GM23338 (cell line): Measurements from ENCODE around the gene SNAP25. TPM values are rescaled to one million over a fixed set of nuclear protein-coding genes. Genes with fewer than 3 reads are reported as not detected.

Experiments
- ATAC-seq: fragments of 200-7000 bp; cut with Tn5 transposase; 3 replicates; pipeline ENCODE4 v1.9.1; 2020
- DNase-seq: peaks from one replicate; pipeline ENCODE4 v3.0.0-alpha.2; 2015; ENCODE audit warnings: low spot score
- H2AFZ ChIP-seq: fragments of 200-600 bp; sonication (generic); 2 replicates; pipeline ENCODE4 v1.8.0; 2016; ENCODE audit warnings: antibody characterized with exemption, mild to moderate bottlenecking, moderate library complexity
- H3F3A ChIP-seq: fragments of 200-600 bp; sonication (generic); replicated peaks from 2 replicates; pipeline ENCODE4 v1.8.0; 2017; ENCODE audit warnings: antibody characterized with exemption, mixed run types, low read depth
- H3K27ac ChIP-seq: fragments of 200-600 bp; sonication (generic); 2 replicates; pipeline ENCODE4 v1.6.1; 2016; ENCODE audit warnings: low read depth
- H3K27me3 ChIP-seq: fragments of 200-600 bp; sonication (generic); 2 replicates; pipeline ENCODE4 v1.8.0; 2016; ENCODE audit warnings: mild to moderate bottlenecking, mixed run types, moderate library complexity; ENCODE audit not compliant: insufficient read depth
- H3K36me3 ChIP-seq: fragments of 200-600 bp; sonication (generic); 2 replicates; pipeline ENCODE4 v1.8.0; 2016; ENCODE audit warnings: mild to moderate bottlenecking; ENCODE audit not compliant: insufficient read depth
- H3K4me1 ChIP-seq: fragments of 200-600 bp; sonication (generic); 2 replicates; pipeline ENCODE4 v1.8.0; 2016; ENCODE audit warnings: mild to moderate bottlenecking, moderate library complexity; ENCODE audit not compliant: insufficient read depth
- H3K4me2 ChIP-seq: fragments of 200-600 bp; sonication (generic); 2 replicates; pipeline ENCODE4 v1.7.1; 2017; ENCODE audit warnings: mixed run types
- H3K4me3 ChIP-seq: fragments of 200-600 bp; sonication (generic); 2 replicates; pipeline ENCODE4 v1.6.1; 2016; ENCODE audit warnings: mixed run types
- H3K79me2 ChIP-seq: fragments of 200-600 bp; sonication (generic); replicated peaks from 2 replicates; pipeline ENCODE4 v1.8.0; 2017; ENCODE audit warnings: mild to moderate bottlenecking; ENCODE audit not compliant: insufficient read depth
- H3K9me2 ChIP-seq: fragments of 200-600 bp; sonication (generic); 2 replicates; pipeline ENCODE4 v1.8.0; 2017; ENCODE audit not compliant: insufficient read depth
- H4K20me1 ChIP-seq: fragments of 200-600 bp; sonication (generic); replicated peaks from 2 replicates; pipeline ENCODE4 v1.8.0; 2017; ENCODE audit warnings: mild to moderate bottlenecking; ENCODE audit not compliant: insufficient read depth
- H3K27ac Mint-ChIP-seq: 2 replicates; pipeline ENCODE4 v1.8.0; 2020; ENCODE audit warnings: inconsistent platforms, mild to moderate bottlenecking, moderate library complexity, mixed read lengths
- H3K27me3 Mint-ChIP-seq: 3 replicates; pipeline ENCODE4 v1.8.0; 2022; ENCODE audit warnings: low read depth, mild to moderate bottlenecking, moderate library complexity, mixed read lengths, inconsistent platforms; ENCODE audit not compliant: insufficient read depth, poor library complexity
- H3K36me3 Mint-ChIP-seq: 3 replicates; pipeline ENCODE4 v1.8.0; 2021; ENCODE audit warnings: low read depth, mild to moderate bottlenecking, inconsistent platforms, moderate library complexity, mixed read lengths
- H3K4me1 Mint-ChIP-seq: 3 replicates; pipeline ENCODE4 v1.8.0; 2020; ENCODE audit warnings: mild to moderate bottlenecking, inconsistent platforms, mixed read lengths
- H3K4me3 Mint-ChIP-seq: 3 replicates; pipeline ENCODE4 v1.8.0; 2021; ENCODE audit warnings: moderate library complexity, mild to moderate bottlenecking, inconsistent platforms, mixed read lengths
- H3K9me3 Mint-ChIP-seq: 3 replicates; pipeline ENCODE4 v1.8.0; 2020; ENCODE audit warnings: moderate library complexity, mild to moderate bottlenecking, inconsistent platforms, mixed read lengths
- EZH2 ChIP-seq: fragments of 200-600 bp; sonication (generic); IDR thresholded peaks from one replicate; pipeline ENCODE4 v1.8.0; 2017; ENCODE audit warnings: antibody characterized with exemption, mild to moderate bottlenecking, low read depth; ENCODE audit not compliant: unreplicated experiment
- EZH2phosphoT487 ChIP-seq: fragments of 200-600 bp; sonication (generic); IDR thresholded peaks from one replicate; pipeline ENCODE4 v1.8.1; 2018; ENCODE audit warnings: antibody characterized with exemption; ENCODE audit not compliant: unreplicated experiment
- JUNB ChIP-seq: IDR thresholded peaks from one replicate; pipeline ENCODE4 v1.6.1; 2016; ENCODE audit warnings: antibody characterized with exemption; ENCODE audit not compliant: unreplicated experiment
- NANOG ChIP-seq: IDR thresholded peaks from 2 replicates; pipeline ENCODE4 v1.6.1; 2016; ENCODE audit warnings: antibody characterized with exemption, borderline replicate concordance
- POLR2AphosphoS5 ChIP-seq: IDR thresholded peaks from 2 replicates; pipeline ENCODE4 v1.6.1; 2016; ENCODE audit warnings: antibody characterized with exemption, low read depth
- STAT1 ChIP-seq: IDR thresholded peaks from one replicate; pipeline ENCODE4 v1.6.1; 2016; ENCODE audit warnings: antibody characterized with exemption; ENCODE audit not compliant: unreplicated experiment
- polyA plus RNA-seq: library from polyadenylated mRNA; unstranded; fragments of >200 nt; fragmentation: Nextera tagmentation; extraction: Ambion mirVana; gene quantifications from 2 replicates; pipeline ENCODE4 v1.2.1, GENCODE V29; 2016
- total RNA-seq: library from RNA; depleted of rRNA; stranded (reverse); fragments of >200 nt; shearing (Covaris generic); gene quantifications from 2 replicates; pipeline ENCODE4 v1.2.3, GENCODE V29; 2014
- TF ChIP-seq, protein P1 (sequence below), 2 experiments: fragments of 200-600 bp in 1 of 2; sonication (generic) in 1 of 2; conservative IDR thresholded peaks; 2 replicates each; pipeline versions ENCODE4 v1.5.1 to v1.6.1; 2016 to 2017; ENCODE audit warnings: antibody characterized with exemption in 2 of 2, low read depth in 2 of 2, mild to moderate bottlenecking in 2 of 2, moderate library complexity in 1 of 2
- TF ChIP-seq, protein P2 (sequence below): fragments of 250-450 bp; sonication (Bioruptor Pico); IDR thresholded peaks from 2 replicates; pipeline ENCODE4 v1.5.0; 2020; ENCODE audit warnings: mild to moderate bottlenecking, moderate library complexity

SNAP25 gene
- total and polyA plus RNA-seq, 2 experiments from 2014 or later, result 0.82 to 1.3 TPM

DNA sequence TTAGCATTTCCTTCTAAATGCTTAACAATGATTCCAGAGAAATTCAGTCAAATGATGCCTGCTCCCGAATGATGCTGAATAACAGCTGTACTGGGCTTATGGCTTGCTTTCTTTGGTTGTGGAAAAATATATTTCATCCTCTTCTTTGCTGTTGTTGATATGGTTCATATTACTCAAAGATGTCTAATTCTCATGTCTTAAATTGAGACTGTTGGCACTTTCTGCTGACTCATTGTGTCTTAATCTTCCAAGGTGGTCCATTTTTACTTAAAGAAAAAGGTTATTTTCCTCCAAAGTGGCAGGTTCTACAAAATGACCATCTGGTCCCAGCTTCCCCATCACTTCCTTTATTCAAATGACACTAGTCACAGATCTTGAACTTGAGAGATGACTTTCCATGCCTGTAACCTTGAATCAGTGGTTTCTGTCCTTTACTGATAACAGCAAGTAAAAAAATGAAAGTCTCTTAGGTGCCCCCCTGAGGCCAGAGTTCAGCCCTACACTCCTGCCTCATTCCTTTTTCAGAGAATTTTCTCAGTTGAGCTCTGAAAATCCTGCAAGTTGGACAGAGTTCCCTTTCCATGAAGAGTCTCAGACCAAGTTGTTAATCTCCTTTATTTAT, 6.9 kb downstream of the SNAP25 start:
- H3K9me3 Mint-ChIP-seq, result no peaks in the 10 kb centered on the region
- H3K79me2 ChIP-seq, result no peaks in the 10 kb centered on the region
- no peaks in the 10 kb centered on the region for H3K36me3 Mint-ChIP-seq
- H4K20me1 ChIP-seq, result no peaks in the 10 kb centered on the region
- H3K4me3 Mint-ChIP-seq, result no peak overlapping the region
- peaks cover 25% of the 10 kb centered on the region for H3K4me1 Mint-ChIP-seq
- ATAC-seq (peak; percentile 88), DNase-seq (peak; percentile 73)
- no peak overlapping the region for H3K4me2 ChIP-seq
- no peaks in the 10 kb centered on the region for H3F3A ChIP-seq
- H3K9me2 ChIP-seq, result no peaks in the 10 kb centered on the region
- peaks cover 21% of the 10 kb centered on the region for H3K4me1 ChIP-seq
- TF ChIP-seq EZH2phosphoT487, result no peak
- no peak for TF ChIP-seq EZH2
- TF ChIP-seq, protein P1, sequence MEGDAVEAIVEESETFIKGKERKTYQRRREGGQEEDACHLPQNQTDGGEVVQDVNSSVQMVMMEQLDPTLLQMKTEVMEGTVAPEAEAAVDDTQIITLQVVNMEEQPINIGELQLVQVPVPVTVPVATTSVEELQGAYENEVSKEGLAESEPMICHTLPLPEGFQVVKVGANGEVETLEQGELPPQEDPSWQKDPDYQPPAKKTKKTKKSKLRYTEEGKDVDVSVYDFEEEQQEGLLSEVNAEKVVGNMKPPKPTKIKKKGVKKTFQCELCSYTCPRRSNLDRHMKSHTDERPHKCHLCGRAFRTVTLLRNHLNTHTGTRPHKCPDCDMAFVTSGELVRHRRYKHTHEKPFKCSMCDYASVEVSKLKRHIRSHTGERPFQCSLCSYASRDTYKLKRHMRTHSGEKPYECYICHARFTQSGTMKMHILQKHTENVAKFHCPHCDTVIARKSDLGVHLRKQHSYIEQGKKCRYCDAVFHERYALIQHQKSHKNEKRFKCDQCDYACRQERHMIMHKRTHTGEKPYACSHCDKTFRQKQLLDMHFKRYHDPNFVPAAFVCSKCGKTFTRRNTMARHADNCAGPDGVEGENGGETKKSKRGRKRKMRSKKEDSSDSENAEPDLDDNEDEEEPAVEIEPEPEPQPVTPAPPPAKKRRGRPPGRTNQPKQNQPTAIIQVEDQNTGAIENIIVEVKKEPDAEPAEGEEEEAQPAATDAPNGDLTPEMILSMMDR (conservative IDR thresholded peaks at IDR 0.05; ENCODE audit: low read depth in 2 of 2), result peak; percentile 56 to 68
- H2AFZ ChIP-seq, result no peak overlapping the region
- H3K27me3 ChIP-seq, result no peaks in the 10 kb centered on the region
- H3K36me3 ChIP-seq, result no peaks in the 10 kb centered on the region
- no peaks in the 10 kb centered on the region for H3K27me3 Mint-ChIP-seq
- H3K4me3 ChIP-seq, result no peak overlapping the region
- peak overlapping the region; percentile 75 for H3K27ac Mint-ChIP-seq
- no peak overlapping the region for H3K27ac ChIP-seq

- no peak overlapping the region for H3K4me3 Mint-ChIP-seq
- ATAC-seq, result no peak
Observed at GRCh38 chr20:10228330-10228729, 9.7 kb downstream of the SNAP25 start.

More at GRCh38 chr20:10228330-10228729, 9.7 kb downstream of the SNAP25 start:
- no peaks in the 10 kb centered on the region for H3K27me3 ChIP-seq
- Mint-ChIP-seq H3K36me3 (no peaks in the 10 kb centered on the region), H3K9me3 (no peaks in the 10 kb centered on the region), H3K4me1 (peaks cover 25% of the 10 kb centered on the region), H3K27ac (no peak overlapping the region), H3K27me3 (no peaks in the 10 kb centered on the region)
- DNase-seq, result no peak
- no peak overlapping the region for H3K4me3 ChIP-seq
- H3K4me2 ChIP-seq, result no peak overlapping the region
- H3F3A ChIP-seq, result no peaks in the 10 kb centered on the region
- H3K36me3 ChIP-seq, result no peaks in the 10 kb centered on the region
- no peak overlapping the region for H3K27ac ChIP-seq
- H4K20me1 ChIP-seq, result no peaks in the 10 kb centered on the region
- no peaks in the 10 kb centered on the region for H3K9me2 ChIP-seq
- no peak for TF ChIP-seq JUNB
- TF ChIP-seq STAT1, result no peak
- TF ChIP-seq, protein P2, sequence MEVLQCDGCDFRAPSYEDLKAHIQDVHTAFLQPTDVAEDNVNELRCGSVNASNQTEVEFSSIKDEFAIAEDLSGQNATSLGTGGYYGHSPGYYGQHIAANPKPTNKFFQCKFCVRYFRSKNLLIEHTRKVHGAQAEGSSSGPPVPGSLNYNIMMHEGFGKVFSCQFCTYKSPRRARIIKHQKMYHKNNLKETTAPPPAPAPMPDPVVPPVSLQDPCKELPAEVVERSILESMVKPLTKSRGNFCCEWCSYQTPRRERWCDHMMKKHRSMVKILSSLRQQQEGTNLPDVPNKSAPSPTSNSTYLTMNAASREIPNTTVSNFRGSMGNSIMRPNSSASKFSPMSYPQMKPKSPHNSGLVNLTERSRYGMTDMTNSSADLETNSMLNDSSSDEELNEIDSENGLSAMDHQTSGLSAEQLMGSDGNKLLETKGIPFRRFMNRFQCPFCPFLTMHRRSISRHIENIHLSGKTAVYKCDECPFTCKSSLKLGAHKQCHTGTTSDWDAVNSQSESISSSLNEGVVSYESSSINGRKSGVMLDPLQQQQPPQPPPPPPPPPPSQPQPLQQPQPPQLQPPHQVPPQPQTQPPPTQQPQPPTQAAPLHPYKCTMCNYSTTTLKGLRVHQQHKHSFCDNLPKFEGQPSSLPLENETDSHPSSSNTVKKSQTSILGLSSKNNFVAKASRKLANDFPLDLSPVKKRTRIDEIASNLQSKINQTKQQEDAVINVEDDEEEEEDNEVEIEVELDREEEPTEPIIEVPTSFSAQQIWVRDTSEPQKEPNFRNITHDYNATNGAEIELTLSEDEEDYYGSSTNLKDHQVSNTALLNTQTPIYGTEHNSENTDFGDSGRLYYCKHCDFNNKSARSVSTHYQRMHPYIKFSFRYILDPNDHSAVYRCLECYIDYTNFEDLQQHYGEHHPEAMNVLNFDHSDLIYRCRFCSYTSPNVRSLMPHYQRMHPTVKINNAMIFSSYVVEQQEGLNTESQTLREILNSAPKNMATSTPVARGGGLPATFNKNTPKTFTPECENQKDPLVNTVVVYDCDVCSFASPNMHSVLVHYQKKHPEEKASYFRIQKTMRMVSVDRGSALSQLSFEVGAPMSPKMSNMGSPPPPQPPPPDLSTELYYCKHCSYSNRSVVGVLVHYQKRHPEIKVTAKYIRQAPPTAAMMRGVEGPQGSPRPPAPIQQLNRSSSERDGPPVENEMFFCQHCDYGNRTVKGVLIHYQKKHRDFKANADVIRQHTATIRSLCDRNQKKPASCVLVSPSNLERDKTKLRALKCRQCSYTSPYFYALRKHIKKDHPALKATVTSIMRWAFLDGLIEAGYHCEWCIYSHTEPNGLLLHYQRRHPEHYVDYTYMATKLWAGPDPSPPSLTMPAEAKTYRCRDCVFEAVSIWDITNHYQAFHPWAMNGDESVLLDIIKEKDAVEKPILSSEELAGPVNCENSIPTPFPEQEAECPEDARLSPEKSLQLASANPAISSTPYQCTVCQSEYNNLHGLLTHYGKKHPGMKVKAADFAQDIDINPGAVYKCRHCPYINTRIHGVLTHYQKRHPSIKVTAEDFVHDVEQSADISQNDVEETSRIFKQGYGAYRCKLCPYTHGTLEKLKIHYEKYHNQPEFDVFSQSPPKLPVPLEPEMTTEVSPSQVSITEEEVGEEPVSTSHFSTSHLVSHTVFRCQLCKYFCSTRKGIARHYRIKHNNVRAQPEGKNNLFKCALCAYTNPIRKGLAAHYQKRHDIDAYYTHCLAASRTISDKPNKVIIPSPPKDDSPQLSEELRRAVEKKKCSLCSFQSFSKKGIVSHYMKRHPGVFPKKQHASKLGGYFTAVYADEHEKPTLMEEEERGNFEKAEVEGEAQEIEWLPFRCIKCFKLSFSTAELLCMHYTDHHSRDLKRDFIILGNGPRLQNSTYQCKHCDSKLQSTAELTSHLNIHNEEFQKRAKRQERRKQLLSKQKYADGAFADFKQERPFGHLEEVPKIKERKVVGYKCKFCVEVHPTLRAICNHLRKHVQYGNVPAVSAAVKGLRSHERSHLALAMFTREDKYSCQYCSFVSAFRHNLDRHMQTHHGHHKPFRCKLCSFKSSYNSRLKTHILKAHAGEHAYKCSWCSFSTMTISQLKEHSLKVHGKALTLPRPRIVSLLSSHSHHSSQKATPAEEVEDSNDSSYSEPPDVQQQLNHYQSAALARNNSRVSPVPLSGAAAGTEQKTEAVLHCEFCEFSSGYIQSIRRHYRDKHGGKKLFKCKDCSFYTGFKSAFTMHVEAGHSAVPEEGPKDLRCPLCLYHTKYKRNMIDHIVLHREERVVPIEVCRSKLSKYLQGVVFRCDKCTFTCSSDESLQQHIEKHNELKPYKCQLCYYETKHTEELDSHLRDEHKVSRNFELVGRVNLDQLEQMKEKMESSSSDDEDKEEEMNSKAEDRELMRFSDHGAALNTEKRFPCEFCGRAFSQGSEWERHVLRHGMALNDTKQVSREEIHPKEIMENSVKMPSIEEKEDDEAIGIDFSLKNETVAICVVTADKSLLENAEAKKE (CRISPR knock-in tag), result no peak
- no peak for TF ChIP-seq POLR2AphosphoS5
- TF ChIP-seq EZH2, result no peak
- TF ChIP-seq, protein P1 (conservative IDR thresholded peaks at IDR 0.05; ENCODE audit: low read depth in 2 of 2), result no peak
- no peak for TF ChIP-seq NANOG
- H3K79me2 ChIP-seq, result no peaks in the 10 kb centered on the region
- no peak overlapping the region for H2AFZ ChIP-seq
- peaks cover 21% of the 10 kb centered on the region for H3K4me1 ChIP-seq
